GM12875 (cell line): ENCODE measurements around the gene ZP1.

Experiments
- H3K4me3 ChIP-seq: one replicate; pipeline ENCODE4 v1.5.1; 2011; ENCODE audit warnings: low read depth, low read length, control low read depth
- CTCF ChIP-seq: IDR thresholded peaks from 2 replicates; pipeline ENCODE4 v1.5.1; 2011; ENCODE audit warnings: low read depth, mild to moderate bottlenecking, control low read depth, inconsistent platforms, low read length, moderate library complexity, borderline replicate concordance; ENCODE audit not compliant: insufficient read depth

ZP1 gene

DNA sequence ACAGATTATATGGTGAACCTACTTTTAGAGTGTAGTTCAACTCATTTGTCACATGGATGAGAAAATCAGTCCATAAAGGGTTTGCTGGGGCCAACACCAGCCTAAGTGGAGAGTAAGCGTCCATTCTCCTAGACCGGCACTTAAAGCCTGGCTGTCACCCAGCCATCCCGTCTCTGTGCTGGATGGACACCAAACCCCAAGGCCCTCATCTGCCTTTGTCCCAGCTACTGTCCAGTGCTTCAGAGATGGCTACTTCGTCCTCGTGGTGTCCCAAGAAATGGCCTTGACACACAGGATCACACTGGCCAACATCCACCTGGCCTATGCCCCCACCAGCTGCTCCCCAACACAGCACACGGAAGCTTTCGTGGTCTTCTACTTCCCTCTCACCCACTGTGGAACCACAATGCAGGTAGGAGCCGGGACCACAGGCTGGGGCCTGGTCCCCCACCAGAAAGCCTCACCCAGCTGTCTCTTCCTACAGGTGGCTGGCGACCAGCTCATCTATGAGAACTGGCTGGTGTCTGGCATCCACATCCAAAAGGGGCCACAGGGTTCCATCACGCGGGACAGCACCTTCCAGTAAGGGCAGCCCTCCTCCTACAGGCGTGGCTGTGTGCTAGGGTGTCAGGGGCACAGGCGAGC lies 3.5 kb downstream of the ZP1 start:
- H3K4me3 ChIP-seq, result no peak overlapping the region
- no peak for TF ChIP-seq CTCF

- no peak overlapping the region for H3K4me3 ChIP-seq
Measured at GRCh38 chr11:60871378-60872061, 4.2 kb downstream of the ZP1 start.

GRCh38 chr11:60872124-60872960 lies 5.0 kb downstream of the ZP1 start:
- TF ChIP-seq CTCF, result no peak
- H3K4me3 ChIP-seq, result no peak overlapping the region

More at GRCh38 chr11:60871378-60872061, 4.2 kb downstream of the ZP1 start:
- TF ChIP-seq CTCF, result no peak

DNA sequence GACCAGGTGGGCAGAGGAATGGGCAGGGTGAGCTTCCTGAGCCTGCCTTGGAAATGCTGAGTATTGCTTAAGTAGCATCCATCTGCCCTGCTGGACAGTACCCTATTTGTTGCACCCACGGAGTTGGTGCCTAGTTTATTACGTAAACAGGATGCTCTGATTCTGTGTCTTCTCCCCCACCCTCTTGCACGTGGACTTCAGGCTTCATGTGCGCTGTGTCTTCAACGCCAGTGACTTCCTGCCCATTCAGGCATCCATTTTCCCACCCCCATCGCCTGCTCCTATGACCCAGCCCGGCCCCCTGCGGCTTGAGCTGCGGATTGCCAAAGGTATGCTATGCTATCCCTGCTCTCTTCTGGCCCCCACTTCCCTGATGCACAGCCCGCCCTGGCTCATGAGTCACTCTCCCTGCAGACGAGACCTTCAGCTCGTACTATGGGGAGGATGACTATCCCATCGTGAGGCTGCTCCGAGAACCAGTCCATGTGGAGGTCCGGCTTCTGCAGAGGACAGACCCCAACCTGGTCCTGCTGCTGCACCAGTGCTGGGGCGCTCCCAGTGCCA lies 5.7 kb downstream of the ZP1 start:
- no peak overlapping the region for H3K4me3 ChIP-seq
- no peak for TF ChIP-seq CTCF

GRCh38 chr11:60873533-60873932 lies 6.2 kb downstream of the ZP1 start:
- no peak for TF ChIP-seq CTCF
- H3K4me3 ChIP-seq, result no peak overlapping the region

DNA sequence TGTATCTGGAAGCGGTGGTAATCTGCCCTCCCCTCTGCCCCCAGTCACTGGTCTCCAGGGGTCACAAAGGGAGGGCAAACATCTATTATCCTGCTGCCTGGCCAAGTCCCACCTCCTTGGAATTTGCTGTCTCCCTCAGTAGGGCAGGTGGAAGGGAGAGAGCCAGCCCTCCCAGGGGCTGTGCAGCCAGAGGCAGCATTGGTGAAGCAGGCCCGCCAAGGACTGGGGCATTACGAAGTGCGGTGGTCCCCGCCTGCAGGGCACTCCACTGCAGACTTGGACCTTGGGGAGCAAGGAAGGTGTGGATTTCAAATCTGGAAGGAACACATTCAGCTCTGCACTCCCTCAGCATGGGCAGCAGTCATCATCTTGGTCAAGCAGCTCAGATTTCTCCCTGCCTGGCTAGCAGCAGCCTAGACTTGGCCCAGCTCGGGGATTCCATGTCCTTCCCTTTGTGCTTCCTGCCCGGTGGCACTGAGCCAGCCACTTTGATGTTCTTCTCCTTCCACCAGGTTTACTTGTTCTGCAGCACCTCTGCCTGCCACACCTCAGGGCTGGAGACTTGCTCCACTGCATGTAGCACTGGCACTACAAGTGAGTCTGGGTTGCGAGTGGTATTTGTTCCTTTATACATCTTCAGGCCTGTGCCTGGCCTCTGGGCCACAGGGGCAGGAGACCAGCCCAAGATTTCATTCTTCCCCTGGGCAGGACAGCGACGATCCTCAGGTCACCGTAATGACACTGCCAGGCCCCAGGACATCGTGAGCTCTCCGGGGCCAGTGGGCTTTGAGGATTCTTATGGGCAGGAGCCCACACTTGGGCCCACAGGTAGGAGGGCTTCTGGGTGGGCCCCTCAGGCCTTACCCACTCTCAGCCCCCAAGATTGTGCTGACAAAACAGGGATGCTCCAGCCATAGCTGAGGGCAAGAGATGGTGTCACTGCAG lies 7.4 kb downstream of the ZP1 start:
- no peak for TF ChIP-seq CTCF
- no peak overlapping the region for H3K4me3 ChIP-seq
